Gastroesophageal sphincter (tissue), 3 donors: ENCODE data around the gene GOLGB1.

Source experiments
- EP300 ChIP-seq: sonication (generic); formaldehyde crosslinking; IDR thresholded peaks from one replicate; pipeline ENCODE4 v1.6.1; 2017; ENCODE audit warnings: antibody characterized with exemption, mild to moderate bottlenecking
- POLR2AphosphoS5 ChIP-seq: sonication (generic); formaldehyde crosslinking; IDR thresholded peaks from one replicate; pipeline ENCODE4 v1.6.1; 2017; ENCODE audit warnings: antibody characterized with exemption
- TF ChIP-seq, protein P1 (sequence below), 4 experiments: fragments of 200-600 bp in 2 of 4; fragments of 450-650 bp in 2 of 4; sonication (generic) in 1 of 4; IDR thresholded peaks; one replicate each; pipeline ENCODE4 v1.5.1; 2017 to 2019; ENCODE audit warnings: antibody characterized with exemption in 4 of 4, mild to moderate bottlenecking in 2 of 4, moderate library complexity in 2 of 4

GRCh38 chr3:121667333-121667732 is 82.2 kb downstream of the GOLGB1 start:
- TF ChIP-seq, protein P1, sequence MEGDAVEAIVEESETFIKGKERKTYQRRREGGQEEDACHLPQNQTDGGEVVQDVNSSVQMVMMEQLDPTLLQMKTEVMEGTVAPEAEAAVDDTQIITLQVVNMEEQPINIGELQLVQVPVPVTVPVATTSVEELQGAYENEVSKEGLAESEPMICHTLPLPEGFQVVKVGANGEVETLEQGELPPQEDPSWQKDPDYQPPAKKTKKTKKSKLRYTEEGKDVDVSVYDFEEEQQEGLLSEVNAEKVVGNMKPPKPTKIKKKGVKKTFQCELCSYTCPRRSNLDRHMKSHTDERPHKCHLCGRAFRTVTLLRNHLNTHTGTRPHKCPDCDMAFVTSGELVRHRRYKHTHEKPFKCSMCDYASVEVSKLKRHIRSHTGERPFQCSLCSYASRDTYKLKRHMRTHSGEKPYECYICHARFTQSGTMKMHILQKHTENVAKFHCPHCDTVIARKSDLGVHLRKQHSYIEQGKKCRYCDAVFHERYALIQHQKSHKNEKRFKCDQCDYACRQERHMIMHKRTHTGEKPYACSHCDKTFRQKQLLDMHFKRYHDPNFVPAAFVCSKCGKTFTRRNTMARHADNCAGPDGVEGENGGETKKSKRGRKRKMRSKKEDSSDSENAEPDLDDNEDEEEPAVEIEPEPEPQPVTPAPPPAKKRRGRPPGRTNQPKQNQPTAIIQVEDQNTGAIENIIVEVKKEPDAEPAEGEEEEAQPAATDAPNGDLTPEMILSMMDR (IDR thresholded peaks at IDR 0.05) = no peak
- no peak for TF ChIP-seq EP300
- TF ChIP-seq POLR2AphosphoS5 = no peak
